ENCODE data around the gene CFAP300. TPM values are rescaled to one million over a fixed set of nuclear protein-coding genes. Genes with fewer than 3 reads are reported as not detected.

CFAP300 gene
- total RNA-seq, 1 experiment from 2014 or later: 3.9 TPM

DNA sequence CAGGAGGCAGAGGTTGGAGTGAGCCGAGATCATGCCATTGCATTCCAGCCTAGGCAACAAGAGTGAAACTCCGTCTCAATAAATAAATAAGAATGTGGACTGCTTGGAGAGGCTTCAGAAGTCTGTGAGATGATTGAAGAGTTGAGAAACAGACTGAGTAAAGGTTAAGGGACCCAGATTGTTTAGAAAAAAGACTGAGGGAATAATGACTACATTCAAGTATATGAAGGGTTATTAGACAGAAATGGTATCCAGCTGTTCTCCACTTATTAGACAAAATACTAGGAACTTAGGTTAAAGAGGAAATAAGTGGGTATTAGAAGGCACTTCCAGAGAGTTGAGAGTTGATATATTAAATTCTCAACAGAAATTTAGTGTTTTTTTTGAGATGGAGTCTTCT lies 52.5 kb downstream of the CFAP300 start:
- H3K9me2 ChIP-seq (replicated peaks; ENCODE audit: low read length): no peaks in the 10 kb centered on the region
- POLR2A ChIA-PET (ENCODE audit: unreplicated experiment): no interaction called here
- intact Hi-C loops (cut with micrococcal nuclease): no loop called here
- no peak overlapping the region for H3K4me2 ChIP-seq (ENCODE audit: low read length)
- H3K27ac ChIP-seq (ENCODE audit: low read length): no peak overlapping the region
- H3K9ac ChIP-seq (ENCODE audit: low read length): no peak overlapping the region
- H3K27me3 ChIP-seq (ENCODE audit: low read length): no peaks in the 10 kb centered on the region
- DNase-seq: no peak
- no peaks in the 10 kb centered on the region for H3K4me1 ChIP-seq (ENCODE audit: insufficient read depth, low read length)
- no peaks in the 10 kb centered on the region for H3K36me3 ChIP-seq (ENCODE audit: low read depth, low read length)
- no peaks in the 10 kb centered on the region for H3K9me3 ChIP-seq (ENCODE audit: low read length)
- H4K20me1 ChIP-seq (ENCODE audit: low read length): no peaks in the 10 kb centered on the region
- H3F3A ChIP-seq (ENCODE audit: low read length, unreplicated experiment): no peaks in the 10 kb centered on the region
- CTCF ChIA-PET: no interaction called here
- H2AFZ ChIP-seq (ENCODE audit: low read length): no peak overlapping the region
- TF ChIP-seq, protein P1, sequence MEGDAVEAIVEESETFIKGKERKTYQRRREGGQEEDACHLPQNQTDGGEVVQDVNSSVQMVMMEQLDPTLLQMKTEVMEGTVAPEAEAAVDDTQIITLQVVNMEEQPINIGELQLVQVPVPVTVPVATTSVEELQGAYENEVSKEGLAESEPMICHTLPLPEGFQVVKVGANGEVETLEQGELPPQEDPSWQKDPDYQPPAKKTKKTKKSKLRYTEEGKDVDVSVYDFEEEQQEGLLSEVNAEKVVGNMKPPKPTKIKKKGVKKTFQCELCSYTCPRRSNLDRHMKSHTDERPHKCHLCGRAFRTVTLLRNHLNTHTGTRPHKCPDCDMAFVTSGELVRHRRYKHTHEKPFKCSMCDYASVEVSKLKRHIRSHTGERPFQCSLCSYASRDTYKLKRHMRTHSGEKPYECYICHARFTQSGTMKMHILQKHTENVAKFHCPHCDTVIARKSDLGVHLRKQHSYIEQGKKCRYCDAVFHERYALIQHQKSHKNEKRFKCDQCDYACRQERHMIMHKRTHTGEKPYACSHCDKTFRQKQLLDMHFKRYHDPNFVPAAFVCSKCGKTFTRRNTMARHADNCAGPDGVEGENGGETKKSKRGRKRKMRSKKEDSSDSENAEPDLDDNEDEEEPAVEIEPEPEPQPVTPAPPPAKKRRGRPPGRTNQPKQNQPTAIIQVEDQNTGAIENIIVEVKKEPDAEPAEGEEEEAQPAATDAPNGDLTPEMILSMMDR (conservative IDR thresholded peaks at IDR 0.05; ENCODE audit: low read depth, low read length): no peak
- no peak for TF ChIP-seq EZH2 (IDR thresholded peaks at IDR 0.05; ENCODE audit: low read length, unreplicated experiment)
- TF ChIP-seq EZH2phosphoT487 (IDR thresholded peaks at IDR 0.05; ENCODE audit: borderline replicate concordance, low read length): no peak
- H3K79me2 ChIP-seq (ENCODE audit: low read length): no peaks in the 10 kb centered on the region
- no TSS peak for BruUV-seq (replicated peaks)
- H3K4me3 ChIP-seq (ENCODE audit: low read length): no peak overlapping the region
- ATAC-seq: no peak

DNA sequence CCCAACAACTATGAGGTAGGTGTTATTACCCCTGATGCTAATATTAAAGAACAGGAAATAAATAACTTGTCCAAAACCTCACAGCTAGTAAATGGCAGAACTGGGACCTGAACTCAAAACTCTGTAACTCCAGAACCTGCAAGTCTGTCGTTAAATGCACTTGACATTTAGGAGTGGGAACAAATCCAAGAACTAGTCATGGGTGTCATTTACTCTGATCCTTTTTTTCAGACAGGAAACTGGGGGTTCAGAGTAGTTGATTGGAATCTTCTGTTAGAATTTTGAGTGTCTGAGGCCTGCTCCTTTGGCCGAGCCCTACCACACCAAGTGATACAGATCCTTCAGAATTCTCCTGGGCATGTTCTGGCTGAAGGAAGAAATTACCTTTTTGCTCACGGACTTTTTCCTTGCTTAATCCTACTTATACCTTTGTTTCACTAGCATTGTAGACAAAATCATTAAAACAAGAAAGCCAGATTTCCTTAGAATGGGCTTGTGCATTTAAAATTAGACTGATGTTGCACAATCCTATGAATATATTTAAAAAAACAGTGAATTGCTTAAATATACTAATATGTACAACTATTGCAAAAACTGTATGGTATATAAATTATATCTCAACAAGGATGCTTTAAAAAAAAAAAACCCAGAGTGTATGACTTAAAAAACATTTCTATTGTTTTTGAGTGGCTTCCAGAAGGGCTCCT lies 61.6 kb downstream of the CFAP300 start:
- H3K79me2 ChIP-seq (ENCODE audit: low read length): peaks cover 37% of the 10 kb centered on the region
- H3K27me3 ChIP-seq (ENCODE audit: low read length): no peaks in the 10 kb centered on the region
- H3K4me1 ChIP-seq (ENCODE audit: insufficient read depth, low read length): peaks cover 19% of the 10 kb centered on the region
- ATAC-seq: no peak
- intact Hi-C loops (cut with micrococcal nuclease): no loop called here
- no TSS peak for BruUV-seq (replicated peaks)
- ChIA-PET CTCF (no interaction called here), POLR2A (ENCODE audit: unreplicated experiment) (no interaction called here)
- H3K27ac ChIP-seq (ENCODE audit: low read length): no peak overlapping the region
- H3K9me2 ChIP-seq (replicated peaks; ENCODE audit: low read length): no peaks in the 10 kb centered on the region
- peak overlapping the region; percentile 87 for H3K4me2 ChIP-seq (ENCODE audit: low read length)
- TF ChIP-seq EZH2phosphoT487 (IDR thresholded peaks at IDR 0.05; ENCODE audit: borderline replicate concordance, low read length) (no peak), EZH2 (IDR thresholded peaks at IDR 0.05; ENCODE audit: low read length, unreplicated experiment) (no peak)
- TF ChIP-seq, protein P1 (conservative IDR thresholded peaks at IDR 0.05; ENCODE audit: low read depth, low read length): no peak
- H4K20me1 ChIP-seq (ENCODE audit: low read length): peaks cover 5% of the 10 kb centered on the region; the same call in 1 of the 2 replicates
- no peaks in the 10 kb centered on the region for H3K36me3 ChIP-seq (ENCODE audit: low read depth, low read length)
- peak overlapping the region; percentile 70 for H3K4me3 ChIP-seq (ENCODE audit: low read length)
- DNase-seq: peak; percentile 29
- H3K9me3 ChIP-seq (ENCODE audit: low read length): no peaks in the 10 kb centered on the region
- H3K9ac ChIP-seq (ENCODE audit: low read length): peak overlapping the region; percentile 89; the same call in 1 of the 2 replicates
- peak overlapping the region; percentile 73; the same call in 1 of the 2 replicates for H2AFZ ChIP-seq (ENCODE audit: low read length)
- peaks cover 4% of the 10 kb centered on the region for H3F3A ChIP-seq (ENCODE audit: low read length, unreplicated experiment)

Measured in PC-3 (cell line).